B cell (primary cell): ENCODE results near the gene CTBP2. TPM values are rescaled to one million over a fixed set of nuclear protein-coding genes. Genes with fewer than 3 reads are reported as not detected.

ENCODE experiments used
- ATAC-seq: fragments of 200-7000 bp; cut with Tn5 transposase; one replicate; pipeline ENCODE4 v1.10.0; 2021; ENCODE audit warnings: low read depth, mild to moderate bottlenecking, moderate number of reproducible peaks, moderate library complexity
- CTCF ChIA-PET: fragments of 350-600 bp; sonication (Branson Sonifier 250); formaldehyde crosslinking; loops from one replicate; lab custom pipeline; 2021; ENCODE audit warnings: antibody characterized with exemption, inconsistent platforms; lab: Charles Lee
- POLR2A ChIA-PET: fragments of 350-600 bp; sonication (Branson Sonifier 250); formaldehyde crosslinking; loops from one replicate; lab custom pipeline; 2021; ENCODE audit warnings: antibody characterized with exemption; lab: Charles Lee
- DNase-seq: peaks from one replicate; pipeline ENCODE4 v3.0.0; 2013
- H2AFZ ChIP-seq: 2 replicates; pipeline ENCODE4 v1.6.1; 2012; ENCODE audit warnings: mild to moderate bottlenecking, low read depth, low read length; ENCODE audit not compliant: insufficient read depth, poor library complexity, severe bottlenecking
- H3K27ac ChIP-seq, 2 donors: 1 replicate in 1 of 2; 2 replicates in 1 of 2; pipeline ENCODE4 v1.5.1; 2012 to 2013; ENCODE audit warnings: low read length in 2 of 2, mild to moderate bottlenecking in 2 of 2, moderate library complexity in 1 of 2
- H3K27me3 ChIP-seq, 4 experiments: fragments of 200-600 bp in 1 of 4; sonication (generic) in 1 of 4; replicated peaks in 1 of 4; 1 replicate in 2 of 4; 2 replicates in 2 of 4; pipeline versions ENCODE4 v1.6.1 to v1.7.0; 2013 to 2016; ENCODE audit warnings: low read length in 3 of 4, mild to moderate bottlenecking in 2 of 4, mixed read lengths in 1 of 4, moderate library complexity in 1 of 4; ENCODE audit not compliant: insufficient read depth in 4 of 4, control insufficient read depth in 3 of 4; ENCODE audit errors: control extremely low read depth in 1 of 4
- H3K36me3 ChIP-seq, 2 experiments: replicated peaks in 1 of 2; 1 replicate in 1 of 2; 2 replicates in 1 of 2; pipeline versions ENCODE4 v1.6.1 to v1.7.1; 2013; ENCODE audit warnings: low read length in 1 of 2; ENCODE audit not compliant: insufficient read depth in 2 of 2, control insufficient read depth in 1 of 2; ENCODE audit errors: control extremely low read depth in 1 of 2, extremely low read depth in 1 of 2
- H3K4me1 ChIP-seq, 2 donors: fragments of 200-600 bp in 1 of 2; sonication (generic) in 1 of 2; 1 replicate in 1 of 2; 2 replicates in 1 of 2; pipeline versions ENCODE4 v1.5.1 to v1.6.1; 2013 to 2017; ENCODE audit warnings: low read length in 2 of 2; ENCODE audit not compliant: control insufficient read depth in 2 of 2, insufficient read depth in 2 of 2
- H3K4me2 ChIP-seq: replicated peaks from 2 replicates; pipeline ENCODE3; 2012; ENCODE audit warnings: mild to moderate bottlenecking, low read depth, low read length; ENCODE audit not compliant: poor library complexity, severe bottlenecking
- H3K4me3 ChIP-seq, 5 experiments: fragments of 200-600 bp in 1 of 5; sonication (generic) in 1 of 5; 1 replicate in 3 of 5; 2 replicates in 2 of 5; pipeline versions ENCODE4 v1.5.1 to v1.7.0; 2011 to 2016; ENCODE audit warnings: low read length in 4 of 5, mild to moderate bottlenecking in 4 of 5, low read depth in 2 of 5, control low read depth in 1 of 5, moderate library complexity in 1 of 5; ENCODE audit not compliant: insufficient read depth in 1 of 5; ENCODE audit errors: control extremely low read depth in 1 of 5, extremely low read depth in 1 of 5
- H3K79me2 ChIP-seq: fragments of 200-600 bp; sonication (generic); one replicate; pipeline ENCODE4 v1.6.0; 2016; ENCODE audit warnings: low read length; ENCODE audit not compliant: control insufficient read depth, insufficient read depth
- H3K9ac ChIP-seq: fragments of 200-600 bp; sonication (generic); 2 replicates; pipeline ENCODE4 v1.6.1; 2017; ENCODE audit warnings: mild to moderate bottlenecking, low read length, moderate library complexity
- H3K9me3 ChIP-seq, 3 donors: one replicate each; pipeline versions ENCODE4 v1.6.1 to v1.7.1; 2013; ENCODE audit warnings: low read length in 2 of 3; ENCODE audit not compliant: control insufficient read depth in 2 of 3, insufficient read depth in 1 of 3; ENCODE audit errors: control extremely low read depth in 1 of 3
- H4K20me1 ChIP-seq: 2 replicates; pipeline ENCODE4 v1.6.0; 2012; ENCODE audit warnings: mild to moderate bottlenecking, low read length; ENCODE audit not compliant: insufficient read depth, control insufficient read depth, poor library complexity, severe bottlenecking
- H3K27ac Mint-ChIP-seq: one replicate; pipeline ENCODE4 v1.8.0; 2021; ENCODE audit warnings: mixed read lengths
- H3K27me3 Mint-ChIP-seq: one replicate; pipeline ENCODE4 v1.8.0; 2021; ENCODE audit warnings: mixed read lengths
- H3K4me1 Mint-ChIP-seq: one replicate; pipeline ENCODE4 v1.8.0; 2021; ENCODE audit warnings: mixed read lengths
- H3K4me3 Mint-ChIP-seq: one replicate; pipeline ENCODE4 v1.8.0; 2021; ENCODE audit warnings: mixed read lengths
- H3K9me3 Mint-ChIP-seq: one replicate; pipeline ENCODE4 v1.8.0; 2022; ENCODE audit warnings: mixed read lengths; ENCODE audit not compliant: insufficient read depth
- EZH2 ChIP-seq: IDR thresholded peaks from 2 replicates; pipeline ENCODE4 v1.6.1; 2012; ENCODE audit warnings: borderline replicate concordance, low read depth, mild to moderate bottlenecking, moderate library complexity, low read length; ENCODE audit not compliant: insufficient read depth, poor library complexity, severe bottlenecking
- WGBS: methylation state at CpG from one replicate; pipeline ENCODE4 v1.1.5; 2013; ENCODE audit warnings: missing lambda C conversion rate; ENCODE audit not compliant: insufficient coverage; 5-methylcytosine and 5-hydroxymethylcytosine counted together
- intact Hi-C: fragments of 100-400 bp; cut with micrococcal nuclease; formaldehyde crosslinking; loops from one replicate; pipeline ENCODE4 v1.10.0; 2022
- polyA plus RNA-seq: library from polyadenylated mRNA; depleted of rRNA; stranded (reverse); fragments of >200 nt; gene quantifications from 2 replicates; pipeline ENCODE4 v1.2.3, GENCODE V29; 2012
- total RNA-seq, 2 donors: library from RNA; stranded (reverse); fragments of 120-200 nt in 1 of 2; gene quantifications; 1 replicate in 1 of 2; 2 replicates in 1 of 2; pipeline versions ENCODE4 v1.2.3 to v1.2.4, GENCODE V29; 2013 to 2022
- TF ChIP-seq, protein P1 (sequence below): fragments of 200-600 bp; IDR thresholded peaks from one replicate; pipeline ENCODE4 v1.8.0; 2022; ENCODE audit warnings: antibody characterized with exemption, mild to moderate bottlenecking

The CTBP2 gene
- total and polyA plus RNA-seq, 2 donors (not counting 1 experiment from before 2014, with no cell fraction given) = 0.39 to 0.85 TPM

- Histone ChIP-seq H2AFZ (no peak overlapping the region), H3K27me3 (peaks cover 0 to 9% (median 2%) of the 10 kb centered on the region in 4 experiments), H3K79me2 (no peaks in the 10 kb centered on the region), H3K4me3 (no peak overlapping the region), H4K20me1 (no peaks in the 10 kb centered on the region), H3K9me3 (peaks cover 0 to 5% (median 0%) of the 10 kb centered on the region in 3 donors), H3K27ac (no peak overlapping the region), H3K4me1 (no peaks in the 10 kb centered on the region), H3K4me2 (no peak overlapping the region), H3K9ac (no peak overlapping the region), H3K36me3 (no peaks in the 10 kb centered on the region)
- no peak for ATAC-seq
- H3K27ac Mint-ChIP-seq = no peak overlapping the region
- no peak for TF ChIP-seq EZH2
- TF ChIP-seq, protein P1, sequence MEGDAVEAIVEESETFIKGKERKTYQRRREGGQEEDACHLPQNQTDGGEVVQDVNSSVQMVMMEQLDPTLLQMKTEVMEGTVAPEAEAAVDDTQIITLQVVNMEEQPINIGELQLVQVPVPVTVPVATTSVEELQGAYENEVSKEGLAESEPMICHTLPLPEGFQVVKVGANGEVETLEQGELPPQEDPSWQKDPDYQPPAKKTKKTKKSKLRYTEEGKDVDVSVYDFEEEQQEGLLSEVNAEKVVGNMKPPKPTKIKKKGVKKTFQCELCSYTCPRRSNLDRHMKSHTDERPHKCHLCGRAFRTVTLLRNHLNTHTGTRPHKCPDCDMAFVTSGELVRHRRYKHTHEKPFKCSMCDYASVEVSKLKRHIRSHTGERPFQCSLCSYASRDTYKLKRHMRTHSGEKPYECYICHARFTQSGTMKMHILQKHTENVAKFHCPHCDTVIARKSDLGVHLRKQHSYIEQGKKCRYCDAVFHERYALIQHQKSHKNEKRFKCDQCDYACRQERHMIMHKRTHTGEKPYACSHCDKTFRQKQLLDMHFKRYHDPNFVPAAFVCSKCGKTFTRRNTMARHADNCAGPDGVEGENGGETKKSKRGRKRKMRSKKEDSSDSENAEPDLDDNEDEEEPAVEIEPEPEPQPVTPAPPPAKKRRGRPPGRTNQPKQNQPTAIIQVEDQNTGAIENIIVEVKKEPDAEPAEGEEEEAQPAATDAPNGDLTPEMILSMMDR = no peak
- CTCF ChIA-PET = no interaction called here
- peaks cover 22% of the 10 kb centered on the region for H3K27me3 Mint-ChIP-seq
- no peak overlapping the region for H3K4me3 Mint-ChIP-seq
- H3K4me1 Mint-ChIP-seq = no peaks in the 10 kb centered on the region
- WGBS = 96% methylated on average over 6 of the region's 6 CpGs
- POLR2A ChIA-PET = no interaction called here
- H3K9me3 Mint-ChIP-seq = no peaks in the 10 kb centered on the region
- intact Hi-C loops = no loop called here
- DNase-seq = no peak
Measured at GRCh38 chr10:125095228-125095627, 65.1 kb downstream of the CTBP2 start.

DNA sequence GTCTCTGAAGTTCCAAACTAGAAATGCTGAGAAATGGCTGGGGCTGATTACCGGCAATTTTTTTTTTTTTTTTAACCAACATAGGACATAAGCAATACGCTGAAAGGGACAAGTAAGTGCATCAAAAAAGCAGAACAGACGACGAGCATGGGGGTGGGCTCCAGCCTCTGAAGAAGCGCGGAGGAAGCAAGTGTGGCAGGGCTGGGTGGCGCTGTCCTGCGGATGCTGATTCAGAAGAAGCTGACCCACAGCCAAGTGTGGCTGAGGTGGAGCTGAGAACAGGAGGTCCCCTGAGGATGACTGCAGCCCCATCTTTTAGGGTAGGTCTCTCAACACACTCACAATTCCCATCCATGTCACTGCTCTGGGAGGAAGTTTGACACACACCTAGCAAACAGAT, 65.6 kb downstream of the CTBP2 start:
- H3K9ac ChIP-seq = no peak overlapping the region
- H4K20me1 ChIP-seq = no peaks in the 10 kb centered on the region
- peaks cover 0 to 5% (median 0%) of the 10 kb centered on the region in 3 donors for H3K9me3 ChIP-seq
- H3K4me3 ChIP-seq = no peak overlapping the region
- Mint-ChIP-seq H3K27me3 (peaks cover 19% of the 10 kb centered on the region), H3K4me1 (no peaks in the 10 kb centered on the region), H3K9me3 (no peaks in the 10 kb centered on the region), H3K27ac (no peak overlapping the region), H3K4me3 (no peak overlapping the region)
- ChIA-PET CTCF (no interaction called here), POLR2A (no interaction called here)
- H3K27me3 ChIP-seq = peaks cover 0 to 9% (median 3%) of the 10 kb centered on the region in 4 experiments
- H3K79me2 ChIP-seq = no peaks in the 10 kb centered on the region
- intact Hi-C loops = no loop called here
- TF ChIP-seq EZH2 = no peak
- TF ChIP-seq, protein P1 = no peak
- no peak overlapping the region for H2AFZ ChIP-seq
- H3K4me2 ChIP-seq = no peak overlapping the region
- no peaks in the 10 kb centered on the region for H3K4me1 ChIP-seq
- no peaks in the 10 kb centered on the region for H3K36me3 ChIP-seq
- no peak for DNase-seq
- 96% methylated on average over 6 of the region's 8 CpGs for WGBS
- ATAC-seq = no peak
- no peak overlapping the region for H3K27ac ChIP-seq
